ENCODE data around the gene ANTXR1. TPM values are rescaled to one million over a fixed set of nuclear protein-coding genes. Genes with fewer than 3 reads are reported as not detected.

ANTXR1 gene
- 39.4 and 45.7 TPM in 2 replicates for total RNA-seq

DNA sequence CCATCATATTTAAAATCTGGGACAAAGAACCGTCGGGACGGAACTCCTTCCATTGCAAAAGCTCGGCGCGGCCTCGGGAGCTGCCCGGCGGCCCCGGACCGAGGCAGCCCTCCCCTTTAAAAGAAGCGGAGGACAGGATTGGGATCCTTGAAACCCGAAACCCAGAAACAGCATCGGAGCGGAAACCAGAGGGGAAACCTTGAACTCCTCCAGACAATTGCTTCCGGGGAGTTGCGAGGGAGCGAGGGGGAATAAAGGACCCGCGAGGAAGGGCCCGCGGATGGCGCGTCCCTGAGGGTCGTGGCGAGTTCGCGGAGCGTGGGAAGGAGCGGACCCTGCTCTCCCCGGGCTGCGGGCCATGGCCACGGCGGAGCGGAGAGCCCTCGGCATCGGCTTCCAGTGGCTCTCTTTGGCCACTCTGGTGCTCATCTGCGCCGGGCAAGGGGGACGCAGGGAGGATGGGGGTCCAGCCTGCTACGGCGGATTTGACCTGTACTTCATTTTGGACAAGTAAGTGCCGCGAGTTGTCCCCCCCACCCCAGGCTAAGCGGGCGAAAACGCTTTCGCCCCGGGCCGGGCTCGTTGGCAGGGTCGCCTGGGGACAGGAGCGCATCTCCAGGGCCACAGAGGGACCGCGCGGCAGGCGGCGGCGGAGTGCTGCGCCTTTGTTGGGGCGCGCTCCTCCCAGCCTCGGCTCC is at the start of gene ANTXR1:
ANTXR1 (plus strand) TSS at position 38 of the 698 bp plus-strand sequence; CDS start at position 359, 321 bp downstream.

DNA sequence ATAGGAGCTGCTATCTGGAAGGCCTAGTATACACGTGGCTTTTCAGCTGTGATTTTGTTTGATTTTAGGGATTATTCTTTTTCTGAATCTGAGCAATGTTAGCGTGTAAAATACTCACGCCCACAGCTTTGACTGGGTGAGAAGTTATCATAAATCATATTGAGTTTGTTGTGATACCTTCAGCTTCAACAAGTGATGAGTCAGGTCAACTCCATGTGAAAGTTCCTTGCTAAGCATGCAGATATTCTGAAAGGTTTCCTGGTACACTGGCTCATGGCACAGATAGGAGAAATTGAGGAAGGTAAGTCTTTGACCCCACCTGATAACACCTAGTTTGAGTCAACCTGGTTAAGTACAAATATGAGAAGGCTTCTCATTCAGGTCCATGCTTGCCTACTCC is 38.7 kb upstream of the ANTXR1 start, which contains the start of gene GKN1:
GKN1 (plus strand) TSS at position 386 of the 400 bp plus-strand sequence. CDS start 42 bp downstream, outside the sequence.

Other genes starting within 250 kb of the ANTXR1 start
- not detected in 2 replicates for gene BMP10, start 141.8 kb upstream of the ANTXR1 start, total RNA-seq
- gene GKN2, start 60.3 kb upstream of the ANTXR1 start, total RNA-seq = not detected in 2 replicates
- gene GKN1, start 38.5 kb upstream of the ANTXR1 start, total RNA-seq = not detected in 2 replicates